NCI-H2171 (cell line): ENCODE data around the gene RASA2.
"Not testable (repeated sequence)": the region's sequence is repeated elsewhere in the genome, so short reads cannot be mapped to it uniquely, and the experiment has no call there.

ENCODE experiments used
- DNase-seq: peaks from one replicate; lab custom pipeline; 2025; lab: John Stamatoyannopoulos, UW

Gene RASA2

DNA sequence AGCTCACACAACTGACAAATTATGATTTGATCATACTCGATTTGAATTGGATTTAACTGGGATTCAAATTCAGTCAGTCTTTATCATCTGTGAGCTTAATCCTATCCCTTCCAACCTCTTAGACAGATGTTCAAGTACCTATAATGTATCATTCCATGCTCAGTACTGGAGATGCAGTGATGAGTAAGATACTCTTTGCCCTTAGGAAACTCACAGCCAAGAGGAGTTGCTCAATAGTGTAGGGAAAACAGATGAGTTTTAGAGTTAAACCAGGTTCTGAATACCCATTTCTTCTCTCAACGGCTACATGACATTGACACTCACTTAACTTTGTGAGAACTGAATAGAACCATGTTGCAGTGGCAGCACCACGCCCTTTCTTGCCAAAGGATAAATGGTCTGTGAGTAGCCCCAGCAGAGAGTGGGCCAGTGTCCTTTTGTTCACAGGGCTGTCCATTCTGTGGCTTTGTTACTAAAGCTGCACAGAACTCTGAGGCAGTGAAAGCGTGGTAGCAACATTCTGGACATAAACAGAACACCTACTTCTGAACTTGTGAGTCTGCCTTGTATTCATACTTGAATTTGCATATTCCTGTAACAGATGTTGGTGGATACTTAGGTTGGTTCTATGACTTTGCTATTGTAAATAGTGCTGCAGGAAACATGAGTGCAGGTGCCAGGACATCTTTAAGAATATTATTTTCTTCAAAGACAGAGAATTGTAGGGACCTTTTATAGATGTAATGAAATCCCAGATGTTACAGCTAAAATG is 91.6 kb downstream of the RASA2 start:
- DNase-seq, result no peak

DNA sequence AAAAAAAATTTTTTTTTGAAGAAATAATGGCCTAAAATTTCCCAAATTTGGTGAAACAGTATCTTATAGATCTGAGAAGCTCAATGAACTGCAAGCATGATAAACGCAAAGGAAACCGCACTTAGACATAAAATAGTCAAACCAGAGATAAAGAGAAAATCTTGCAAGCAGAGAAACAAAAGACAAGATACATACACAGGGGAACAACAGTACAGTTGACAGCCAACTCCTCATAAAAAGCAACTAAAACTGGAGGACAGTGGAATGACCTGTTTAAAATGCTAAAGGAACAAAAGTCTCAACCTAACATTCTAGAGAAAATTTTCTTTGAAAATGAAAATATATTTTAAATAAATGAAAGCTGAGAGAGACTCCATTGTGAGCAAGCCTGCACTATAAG is 107.5 kb downstream of the RASA2 start:
- no peak for DNase-seq

DNA sequence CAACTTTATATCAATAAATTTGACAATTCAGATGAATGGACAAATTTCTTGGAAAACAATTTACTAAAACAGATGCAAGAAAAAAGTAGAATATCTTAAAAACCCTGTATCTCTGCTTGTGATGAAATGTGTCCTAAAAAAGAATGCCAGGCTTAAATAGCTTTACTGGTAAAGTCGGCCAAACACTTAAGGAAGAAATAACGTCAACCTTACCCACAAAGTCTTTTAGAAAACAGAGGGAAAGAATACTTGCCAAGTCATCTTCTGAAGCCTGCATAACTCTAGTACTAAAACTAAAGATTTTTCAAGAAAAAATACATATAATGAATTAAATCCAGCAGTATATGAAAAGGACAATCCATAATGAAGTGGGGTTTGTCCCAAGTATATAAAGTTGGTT is 111.1 kb downstream of the RASA2 start:
- no peak for DNase-seq

DNA sequence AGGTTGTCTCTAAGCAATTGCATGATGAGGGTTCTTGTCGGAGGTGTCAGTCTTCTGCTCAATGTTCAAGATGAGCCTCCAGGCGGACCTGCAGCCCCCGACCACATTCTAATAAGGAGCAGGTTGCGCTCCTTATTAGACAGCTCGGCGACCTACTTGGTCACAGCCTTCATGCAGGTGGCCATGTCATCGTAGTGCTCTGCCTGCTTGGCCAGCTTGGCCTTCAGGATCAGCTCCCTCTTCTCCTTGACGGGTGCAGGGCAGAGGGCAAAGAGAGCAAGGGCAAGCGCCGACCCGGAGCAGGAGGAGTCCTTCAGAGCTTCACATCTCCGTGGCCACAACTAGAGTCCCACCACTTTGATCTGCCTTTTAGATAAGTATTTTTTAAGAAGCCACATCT is 113.5 kb downstream of the RASA2 start:
- no peak for DNase-seq

GRCh38 chr3:141602706-141603105 is 115.9 kb downstream of the RASA2 start:
- no peak for DNase-seq

- no peak for DNase-seq
Measured at GRCh38 chr3:141603473-141604035, 116.7 kb downstream of the RASA2 start.

GRCh38 chr3:141605883-141606282 is 119.1 kb downstream of the RASA2 start:
- no peak for DNase-seq

- no peak for DNase-seq
Measured at GRCh38 chr3:141608438-141608837, 121.6 kb downstream of the RASA2 start.

DNA sequence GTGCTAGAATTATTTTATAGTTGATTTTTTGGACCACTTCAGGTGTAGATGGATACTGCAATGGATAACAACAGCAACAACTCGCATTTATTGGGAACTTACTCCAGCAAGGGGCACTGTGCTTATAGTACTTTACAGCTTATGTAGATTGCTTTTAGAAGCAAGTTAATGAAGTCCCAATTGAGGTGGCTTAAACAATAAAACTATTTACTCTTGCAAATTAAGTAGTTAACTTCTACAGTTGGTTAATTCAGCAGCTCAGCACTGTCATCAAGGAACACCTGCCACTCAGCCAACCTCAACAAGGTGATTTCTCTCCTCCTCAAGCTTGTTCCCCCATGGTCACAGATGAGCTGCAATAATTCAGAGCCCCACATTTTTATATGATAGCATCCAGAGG is 124.1 kb downstream of the RASA2 start:
- DNase-seq, result no peak

- DNase-seq, result no peak
Measured at GRCh38 chr3:141618103-141618910, 131.5 kb downstream of the RASA2 start.

GRCh38 chr3:141618938-141619337 is 132.1 kb downstream of the RASA2 start:
- no peak for DNase-seq

- no peak for DNase-seq
Measured at GRCh38 chr3:141619450-141619849, 132.6 kb downstream of the RASA2 start.

- DNase-seq, result no peak
Measured at GRCh38 chr3:141623691-141624090, 136.9 kb downstream of the RASA2 start.

GRCh38 chr3:141625506-141625905 is 138.7 kb downstream of the RASA2 start:
- no peak for DNase-seq

GRCh38 chr3:141628334-141628733 is 141.5 kb downstream of the RASA2 start:
- DNase-seq, result not testable (repeated sequence)

DNA sequence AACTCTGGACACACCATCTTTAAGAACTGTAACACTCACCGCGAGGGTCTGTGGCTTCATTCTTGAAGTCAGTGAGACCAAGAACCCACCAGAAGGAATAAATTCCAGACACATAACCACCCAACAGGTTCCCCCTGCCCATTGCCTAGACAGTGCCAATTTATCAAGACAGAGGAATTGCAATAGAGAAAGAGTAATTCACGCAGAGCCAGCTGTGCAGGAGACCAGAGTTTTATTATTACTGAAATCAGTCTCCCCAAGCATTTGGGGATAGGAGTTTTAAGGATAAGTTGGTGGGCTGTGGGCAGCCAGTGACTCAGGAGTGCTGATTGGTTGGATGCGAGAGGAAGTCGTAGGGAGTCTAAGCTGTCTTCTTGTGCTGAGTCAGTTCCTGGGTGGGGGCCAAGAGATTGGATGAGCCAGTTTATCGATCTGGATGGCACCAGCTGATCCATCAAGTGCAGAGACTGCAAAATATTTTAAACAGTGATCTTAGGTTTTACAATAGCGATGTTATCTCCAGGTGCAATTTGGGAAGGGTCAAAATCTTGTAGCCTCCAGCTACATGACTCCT is 142.1 kb downstream of the RASA2 start:
- not testable (repeated sequence) for DNase-seq

- DNase-seq, result no peak
Measured at GRCh38 chr3:141629976-141630375, 143.1 kb downstream of the RASA2 start.

GRCh38 chr3:141632779-141633374 is 146.1 kb downstream of the RASA2 start:
- DNase-seq, result no peak

- DNase-seq, result no peak
Measured at GRCh38 chr3:141642215-141642614, 155.4 kb downstream of the RASA2 start.

DNA sequence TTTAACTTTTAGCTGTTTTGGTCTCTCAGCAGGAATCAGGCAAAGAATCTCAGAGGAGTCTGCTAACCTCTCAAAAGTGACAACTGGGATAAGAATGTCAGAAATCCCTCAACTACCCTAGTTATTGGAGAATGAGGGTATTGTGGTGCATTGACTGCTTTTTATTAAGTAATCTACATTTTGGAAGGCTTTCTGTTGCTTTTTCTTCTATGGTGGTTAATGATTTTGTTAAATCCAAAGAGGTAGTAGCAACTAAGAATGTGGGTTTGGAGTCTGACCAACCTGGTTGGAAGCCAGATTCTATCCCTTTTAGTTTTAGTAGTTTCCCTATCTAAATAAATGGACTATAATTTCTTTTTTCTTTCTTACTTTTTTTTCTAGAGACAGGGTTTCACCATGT is 156.6 kb downstream of the RASA2 start:
- no peak for DNase-seq

DNA sequence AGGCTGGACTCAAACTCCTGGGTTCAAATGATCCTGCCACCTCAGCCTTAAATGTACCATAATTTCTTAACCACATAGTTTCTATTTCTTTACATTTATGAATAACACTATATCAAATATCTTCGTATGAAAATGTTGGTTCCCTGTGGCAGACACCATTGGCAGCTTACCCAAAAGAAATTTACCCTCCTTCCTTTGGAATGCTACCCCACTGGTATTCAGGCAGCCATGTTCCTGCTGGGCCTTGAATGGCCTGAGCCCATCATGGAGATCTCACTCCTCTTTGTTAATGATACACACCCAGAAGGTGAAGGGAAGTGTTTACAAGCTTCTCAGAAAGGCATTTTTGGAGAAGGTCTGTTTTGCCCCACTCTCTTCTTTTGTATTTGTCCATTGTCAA is 157.0 kb downstream of the RASA2 start:
- DNase-seq, result no peak

GRCh38 chr3:141644931-141645330 is 158.1 kb downstream of the RASA2 start:
- DNase-seq, result no peak
